Keratinocyte (primary cell): ENCODE results near the gene HCRTR1.

Source experiments
- EZH2 ChIP-seq: IDR thresholded peaks from one replicate; pipeline ENCODE4 v1.6.1; 2012; ENCODE audit warnings: inconsistent platforms, mild to moderate bottlenecking, low read length, moderate library complexity
- TF ChIP-seq, protein P1 (sequence below), 3 experiments: IDR thresholded peaks in 1 of 3; conservative IDR thresholded peaks in 1 of 3; optimal IDR thresholded peaks in 1 of 3; 2 replicates in 2 of 3; 3 replicates in 1 of 3; pipeline versions ENCODE3 to v1.5.1; 2011; ENCODE audit warnings: low read length in 3 of 3, mild to moderate bottlenecking in 3 of 3, moderate library complexity in 2 of 3, control low read depth in 1 of 3, inconsistent platforms in 1 of 3; ENCODE audit not compliant: insufficient read depth in 2 of 3; ENCODE audit errors: extremely low read depth in 1 of 3

DNA sequence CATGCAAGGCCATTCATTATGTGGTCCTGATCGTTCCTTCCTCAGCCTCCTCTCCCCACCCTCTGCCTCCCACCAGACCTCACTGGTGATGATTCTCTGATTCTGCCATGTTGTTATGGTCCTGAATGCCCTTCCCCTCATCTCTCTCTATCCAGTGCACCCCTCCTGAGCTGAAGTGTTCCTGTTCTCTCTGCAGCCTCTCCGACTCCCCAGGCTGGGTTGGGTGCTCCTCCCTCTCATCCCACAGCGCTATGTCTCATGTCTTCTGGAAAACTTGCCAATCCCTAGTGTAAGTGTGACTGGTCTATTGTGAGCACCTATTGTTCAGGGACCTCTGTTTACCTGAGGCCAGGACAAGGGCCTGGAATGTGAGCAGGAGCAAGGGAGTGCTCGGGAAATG lies 38.3 kb downstream of the HCRTR1 start:
- TF ChIP-seq, protein P1, sequence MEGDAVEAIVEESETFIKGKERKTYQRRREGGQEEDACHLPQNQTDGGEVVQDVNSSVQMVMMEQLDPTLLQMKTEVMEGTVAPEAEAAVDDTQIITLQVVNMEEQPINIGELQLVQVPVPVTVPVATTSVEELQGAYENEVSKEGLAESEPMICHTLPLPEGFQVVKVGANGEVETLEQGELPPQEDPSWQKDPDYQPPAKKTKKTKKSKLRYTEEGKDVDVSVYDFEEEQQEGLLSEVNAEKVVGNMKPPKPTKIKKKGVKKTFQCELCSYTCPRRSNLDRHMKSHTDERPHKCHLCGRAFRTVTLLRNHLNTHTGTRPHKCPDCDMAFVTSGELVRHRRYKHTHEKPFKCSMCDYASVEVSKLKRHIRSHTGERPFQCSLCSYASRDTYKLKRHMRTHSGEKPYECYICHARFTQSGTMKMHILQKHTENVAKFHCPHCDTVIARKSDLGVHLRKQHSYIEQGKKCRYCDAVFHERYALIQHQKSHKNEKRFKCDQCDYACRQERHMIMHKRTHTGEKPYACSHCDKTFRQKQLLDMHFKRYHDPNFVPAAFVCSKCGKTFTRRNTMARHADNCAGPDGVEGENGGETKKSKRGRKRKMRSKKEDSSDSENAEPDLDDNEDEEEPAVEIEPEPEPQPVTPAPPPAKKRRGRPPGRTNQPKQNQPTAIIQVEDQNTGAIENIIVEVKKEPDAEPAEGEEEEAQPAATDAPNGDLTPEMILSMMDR (optimal IDR thresholded peaks at IDR 0.05 in 1 of 3, IDR thresholded peaks at IDR 0.05 in 1 of 3, conservative IDR thresholded peaks at IDR 0.05 in 1 of 3; ENCODE audit: extremely low read depth in 1 of 3, insufficient read depth in 2 of 3, low read length in 3 of 3): no peak
- no peak for TF ChIP-seq EZH2
